Activated gamma-delta T cell treated with Interleukin-2 at 50 U/mL for 16 hours (primary cell): ENCODE results near the gene CLIC3.
"Not testable (repeated sequence)": the region's sequence is repeated elsewhere in the genome, so short reads cannot be mapped to it uniquely, and the experiment has no call there.

Experiments
- DNase-seq: peaks from one replicate; pipeline ENCODE4 v3.0.0-alpha.2; 2020

The CLIC3 gene, protein sequence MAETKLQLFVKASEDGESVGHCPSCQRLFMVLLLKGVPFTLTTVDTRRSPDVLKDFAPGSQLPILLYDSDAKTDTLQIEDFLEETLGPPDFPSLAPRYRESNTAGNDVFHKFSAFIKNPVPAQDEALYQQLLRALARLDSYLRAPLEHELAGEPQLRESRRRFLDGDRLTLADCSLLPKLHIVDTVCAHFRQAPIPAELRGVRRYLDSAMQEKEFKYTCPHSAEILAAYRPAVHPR

DNA sequence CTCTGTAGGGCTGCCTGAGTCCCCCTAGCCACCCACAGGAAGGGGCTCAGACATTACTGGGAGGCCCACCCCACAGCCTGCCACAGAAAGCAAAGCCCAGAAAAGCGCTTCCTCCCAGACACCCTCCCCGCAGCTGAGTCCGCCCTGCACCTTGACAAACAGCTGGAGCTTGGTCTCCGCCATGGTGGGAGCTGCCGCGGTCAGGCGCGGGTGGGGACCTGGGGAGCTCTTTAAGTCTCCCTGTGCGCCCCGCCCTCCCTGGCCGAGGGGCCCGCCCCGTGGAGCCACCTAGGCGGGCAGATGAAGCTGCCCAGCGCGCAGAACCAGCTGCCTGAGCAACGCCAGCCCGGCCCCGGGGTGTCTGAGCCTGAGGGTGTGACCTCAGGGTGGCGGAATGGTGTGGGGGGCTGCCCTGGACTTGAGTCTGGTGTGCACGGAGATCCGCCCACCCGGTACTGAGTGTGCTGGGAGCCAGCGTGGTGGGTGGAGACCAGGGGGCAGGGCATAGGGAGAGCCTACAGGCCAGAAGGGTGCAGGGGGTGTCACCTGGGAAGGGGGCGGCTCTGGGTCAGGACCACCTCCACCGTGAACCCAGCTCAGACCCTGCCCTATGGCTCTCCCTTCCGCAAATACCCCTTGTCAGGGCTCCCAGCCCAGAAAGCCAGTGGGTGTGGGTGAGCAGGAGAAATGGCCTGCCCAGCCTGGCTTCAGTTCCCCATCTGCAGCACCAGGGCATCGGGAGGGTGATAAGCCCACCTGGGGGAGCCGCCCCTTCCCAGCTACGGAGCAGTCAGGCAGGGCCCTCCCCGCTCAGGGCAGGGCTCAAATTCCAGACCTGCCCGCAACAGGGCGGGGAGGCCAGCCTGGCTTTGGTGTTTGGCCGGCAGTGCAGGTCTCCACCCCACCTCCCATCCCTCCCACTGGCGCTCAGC is at the start of gene CLIC3:
CLIC3 (minus strand) TSS at position 208 of the 932 bp plus-strand sequence; CDS start at position 183, 25 bp downstream.
- DNase-seq = peak; percentile 74

DNA sequence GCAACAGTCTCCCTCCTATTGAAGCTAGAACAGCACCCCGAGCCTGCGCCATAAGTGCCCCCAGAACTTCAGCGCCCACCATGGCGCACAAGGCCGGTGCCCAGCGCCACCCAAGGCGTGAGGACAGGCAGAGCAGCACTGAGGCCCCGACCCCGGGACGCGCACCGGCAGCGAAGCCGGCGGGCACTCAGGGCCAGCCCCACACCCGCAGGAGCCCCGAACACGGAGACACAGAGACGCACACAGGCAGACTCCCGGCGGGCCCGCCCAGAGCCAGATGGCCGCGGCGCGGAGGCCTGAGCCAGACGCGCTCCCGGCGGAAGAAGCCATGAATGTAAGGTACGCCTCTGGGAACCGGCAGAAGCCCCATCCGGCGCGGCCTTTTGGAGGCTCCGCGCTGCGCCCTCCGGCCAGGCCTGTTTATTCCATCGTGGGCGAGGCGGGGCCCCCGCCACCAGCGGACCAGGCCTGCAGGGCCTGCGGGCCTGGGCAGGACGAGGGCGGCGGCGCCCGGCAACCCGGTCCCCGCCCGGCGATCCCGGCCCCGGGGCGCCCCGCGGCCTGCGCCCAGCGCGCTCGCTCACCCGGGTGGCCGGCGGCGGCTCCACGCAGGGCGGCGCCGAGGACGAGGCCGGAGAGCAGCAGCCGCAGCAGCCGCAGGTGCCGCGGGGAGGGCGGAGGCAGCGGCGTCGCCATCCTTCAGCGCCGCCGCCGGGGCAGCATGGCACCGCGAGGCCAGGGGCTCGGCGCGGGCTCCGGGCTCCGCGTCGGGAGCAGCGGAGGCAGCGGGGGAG is 49.1 kb upstream of the CLIC3 start:
- DNase-seq = no peak

DNA sequence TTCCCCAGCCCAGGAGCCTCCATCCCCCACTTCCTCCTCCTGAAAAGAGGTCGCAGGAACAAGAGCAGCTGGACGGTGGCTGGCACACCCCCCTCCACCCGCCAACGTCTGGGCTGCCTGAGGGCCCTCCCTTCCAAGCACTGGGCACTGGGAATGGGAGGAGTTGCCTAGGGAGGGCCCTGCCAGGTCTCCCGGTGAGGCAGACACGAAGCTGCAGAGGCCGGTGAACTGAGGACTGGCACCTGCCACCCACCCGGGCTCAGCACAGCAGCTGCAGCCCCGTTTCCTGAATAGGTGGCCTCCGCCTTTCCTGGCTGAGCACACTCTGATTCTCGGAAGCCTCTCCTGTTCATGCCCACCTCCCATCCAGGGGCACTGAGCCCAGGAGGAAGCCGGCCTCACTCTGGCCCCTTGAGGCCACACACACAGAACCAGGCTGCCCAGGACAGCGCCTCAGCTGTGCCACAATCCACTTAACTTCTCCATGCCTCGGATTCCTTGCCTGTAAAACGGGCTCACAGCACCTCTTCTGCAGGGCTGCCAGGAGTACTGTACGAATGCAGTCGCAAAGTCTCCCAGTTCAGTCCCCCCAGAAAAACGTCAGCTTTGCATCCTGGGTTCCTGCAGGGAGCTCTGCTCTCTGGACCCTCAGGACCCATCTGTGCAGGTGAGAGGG is 48.3 kb upstream of the CLIC3 start:
- DNase-seq = no peak

DNA sequence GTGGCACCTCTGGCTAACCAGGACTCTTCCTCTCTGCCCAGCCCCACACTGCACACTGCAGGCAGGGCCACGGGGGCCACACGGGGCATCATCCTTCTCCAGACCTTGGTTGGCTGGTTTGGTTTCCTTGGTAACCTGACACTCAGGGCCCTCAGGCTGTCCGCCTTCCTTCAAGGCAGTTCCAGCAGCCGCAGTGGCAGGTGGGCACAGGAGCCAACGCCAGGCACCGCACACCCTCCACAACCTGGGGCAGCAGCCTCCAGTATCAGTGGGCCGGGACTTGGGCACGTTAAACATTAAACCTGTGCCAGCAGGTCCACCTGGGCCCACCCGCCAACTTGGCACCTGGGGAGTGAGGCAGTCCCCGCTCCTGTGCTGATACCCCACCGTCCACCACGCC is 47.7 kb upstream of the CLIC3 start:
- no peak for DNase-seq

DNA sequence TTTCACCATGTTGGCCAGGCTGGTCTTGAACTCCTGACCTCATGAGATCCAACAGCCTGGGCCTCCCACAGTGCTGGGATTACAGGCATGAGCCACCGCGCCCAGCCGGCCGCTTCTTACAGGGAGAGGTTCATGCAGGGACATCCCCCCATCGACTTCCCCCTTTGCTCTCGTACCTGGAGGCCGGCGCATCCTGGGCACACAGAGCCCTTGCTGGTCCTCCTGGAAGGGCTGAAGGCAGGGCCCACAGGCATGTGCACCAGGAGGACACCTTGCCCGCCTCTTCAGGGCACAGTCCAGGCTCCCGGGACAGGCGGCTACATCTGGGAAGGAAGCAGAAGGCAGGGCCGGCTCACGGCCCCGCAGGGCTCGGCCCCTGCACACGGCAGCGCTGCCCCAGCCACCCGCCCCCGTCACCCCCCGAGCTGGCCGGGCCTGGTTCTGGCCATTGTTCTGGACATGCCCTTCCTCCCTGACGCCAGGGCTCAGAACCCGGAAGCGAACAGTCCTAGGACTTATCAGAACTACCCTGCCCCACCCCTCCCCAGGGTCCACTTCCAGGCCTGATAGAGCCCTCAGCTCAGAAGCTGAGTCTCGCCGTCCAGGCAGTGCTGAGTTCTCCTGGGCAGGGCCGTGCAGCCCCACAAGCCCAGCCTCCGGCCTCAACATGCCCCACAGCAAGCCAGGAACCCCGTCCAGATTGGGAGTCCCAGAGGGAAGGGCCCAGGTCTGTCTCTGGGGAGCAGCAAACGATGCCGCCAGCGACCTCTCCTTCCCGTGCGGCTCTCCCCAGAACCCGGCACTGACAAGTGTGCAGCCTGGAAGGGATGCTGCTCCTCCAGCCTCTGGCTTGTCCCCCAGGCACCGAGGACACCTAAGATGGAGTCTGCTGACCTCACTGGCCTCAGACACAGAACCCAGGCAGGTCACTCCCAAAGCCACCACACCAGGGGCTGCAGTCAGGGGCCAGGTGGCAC is 46.7 kb upstream of the CLIC3 start:
- DNase-seq = no peak

DNA sequence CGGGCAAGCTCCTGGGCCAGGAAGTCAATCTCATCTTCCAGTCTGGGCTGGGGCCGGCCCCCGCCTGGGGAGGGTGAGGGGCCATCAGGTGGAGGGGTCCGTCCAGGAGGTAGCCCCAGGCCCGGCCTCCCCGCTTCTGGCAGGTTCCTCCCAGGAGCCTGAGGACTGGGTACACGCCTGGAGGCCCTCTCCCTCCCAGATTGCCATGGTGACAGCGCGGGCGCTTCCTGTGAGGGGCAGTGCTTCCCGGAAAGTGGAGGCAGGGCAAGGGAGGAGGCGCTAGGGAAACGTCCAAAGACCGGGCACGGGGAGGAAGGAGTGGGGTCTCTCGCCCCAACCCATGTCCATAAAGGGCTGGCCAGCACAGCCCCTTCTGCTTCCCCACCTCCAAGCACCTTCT is 44.8 kb upstream of the CLIC3 start:
- no peak for DNase-seq

DNA sequence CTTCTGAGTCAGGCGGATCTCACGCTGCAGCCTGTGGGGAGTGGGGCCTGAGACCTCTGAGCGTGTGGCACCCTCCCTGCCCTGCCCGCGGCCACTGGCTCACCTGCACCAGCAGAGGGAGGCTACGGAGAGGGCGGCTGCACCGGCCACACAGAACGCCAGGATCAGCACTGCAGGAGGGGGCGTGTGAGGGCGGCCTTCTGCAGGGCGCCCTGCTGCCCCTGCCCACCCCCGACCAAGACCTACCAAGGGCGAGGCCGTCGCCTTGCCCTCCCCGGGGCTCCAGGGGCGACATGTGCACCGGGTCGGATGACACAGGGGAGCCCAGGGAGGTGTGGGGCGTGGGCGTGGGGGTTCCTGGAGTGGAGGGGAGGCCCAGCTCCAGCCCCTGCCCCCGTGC is 44.2 kb upstream of the CLIC3 start:
- DNase-seq = no peak

DNA sequence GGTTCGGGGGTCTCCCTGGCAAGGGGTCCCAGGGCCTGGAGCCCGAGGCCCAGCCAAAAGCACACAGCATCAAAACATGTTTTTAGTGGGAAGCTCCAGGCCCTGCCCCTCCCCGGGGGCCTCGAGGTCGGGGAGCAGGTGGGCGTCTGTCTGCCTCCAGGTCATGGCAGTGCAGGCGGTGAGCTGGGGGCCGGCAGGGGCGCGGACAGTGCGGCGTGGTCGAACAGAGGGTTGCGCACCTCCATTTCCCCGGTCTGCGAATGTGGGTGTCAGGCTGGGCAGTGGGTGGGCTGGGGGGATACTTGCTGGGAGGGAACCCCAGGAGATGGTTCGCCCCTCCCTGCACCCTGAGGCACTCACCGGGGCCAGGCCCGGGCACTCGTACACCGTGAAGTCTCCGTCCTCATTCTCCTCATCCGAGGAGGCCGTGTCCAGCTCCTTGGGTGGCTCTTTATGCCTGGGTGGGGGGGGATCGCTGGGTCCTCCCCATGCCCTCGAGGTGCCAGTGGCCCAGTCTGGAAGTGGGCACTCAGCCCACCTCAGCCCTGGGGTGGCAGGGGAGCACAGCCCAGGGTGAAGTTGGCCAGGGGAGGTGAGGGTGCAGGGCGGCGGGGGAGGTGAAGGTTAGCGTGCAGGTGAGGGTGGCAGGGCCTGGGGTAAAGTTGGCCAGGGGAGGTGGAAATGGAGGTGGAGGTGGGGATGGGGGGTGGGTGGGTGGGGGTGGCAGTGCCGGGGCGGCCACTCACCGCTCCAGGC is 43.4 kb upstream of the CLIC3 start:
- no peak for DNase-seq

DNA sequence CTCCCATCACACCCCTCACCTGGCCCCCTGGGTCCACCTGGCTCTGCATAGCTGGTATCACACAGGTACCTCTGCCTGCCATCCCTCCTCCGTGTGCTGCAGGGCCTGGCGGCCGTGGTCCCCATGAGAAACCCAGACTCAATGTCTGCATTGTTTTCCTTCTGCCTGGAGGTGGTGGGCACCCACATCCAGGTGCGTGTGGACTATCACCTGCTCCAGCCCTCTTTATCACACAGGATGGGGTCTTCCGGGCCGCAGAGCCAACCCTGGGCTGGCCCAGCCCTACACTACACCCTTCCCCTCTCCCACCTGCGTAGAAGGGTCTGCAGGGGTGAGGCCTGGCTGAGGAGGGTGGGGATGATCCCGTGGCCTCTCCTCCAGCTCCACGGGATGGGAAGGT is 42.5 kb upstream of the CLIC3 start:
- no peak for DNase-seq

DNA sequence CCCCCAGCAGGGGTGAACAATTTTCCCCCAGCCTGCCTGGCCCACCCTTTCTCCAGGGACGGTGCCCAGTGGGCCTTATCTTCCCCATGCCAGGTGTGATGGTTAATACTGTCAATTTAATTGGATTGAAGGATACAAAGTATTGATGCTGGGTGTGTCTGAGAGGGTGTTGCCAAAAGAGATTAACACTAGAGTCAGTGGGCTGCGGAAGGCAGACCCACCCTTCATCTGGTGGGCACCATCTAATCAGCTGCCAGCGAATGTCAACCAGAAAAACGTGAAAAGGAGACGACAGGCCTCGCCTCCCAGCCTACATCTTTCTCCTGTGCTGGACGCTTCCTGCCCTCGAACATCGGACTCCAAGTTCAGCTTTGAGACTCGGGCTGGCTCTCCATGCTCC is 41.1 kb upstream of the CLIC3 start:
- DNase-seq = no peak

DNA sequence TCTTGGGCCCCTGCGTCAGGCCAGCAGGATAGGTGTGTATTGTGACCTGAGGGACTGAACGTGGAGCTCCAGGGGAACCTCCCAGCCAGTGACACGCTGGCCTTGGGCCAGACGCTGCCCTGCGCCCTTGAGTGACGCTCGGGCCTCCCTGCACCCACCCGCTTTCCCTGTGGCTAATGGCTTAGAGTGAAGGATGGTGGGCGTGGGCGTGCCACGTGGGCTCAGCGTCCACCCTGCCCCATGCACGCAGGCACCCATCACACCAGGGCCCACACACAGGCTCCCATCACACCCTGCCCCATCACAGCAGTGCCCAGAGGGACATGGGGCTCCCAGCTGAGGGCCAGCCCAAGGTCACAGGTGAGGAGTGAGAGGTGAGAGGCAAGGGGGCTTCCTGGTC is 40.7 kb upstream of the CLIC3 start:
- DNase-seq = no peak

DNA sequence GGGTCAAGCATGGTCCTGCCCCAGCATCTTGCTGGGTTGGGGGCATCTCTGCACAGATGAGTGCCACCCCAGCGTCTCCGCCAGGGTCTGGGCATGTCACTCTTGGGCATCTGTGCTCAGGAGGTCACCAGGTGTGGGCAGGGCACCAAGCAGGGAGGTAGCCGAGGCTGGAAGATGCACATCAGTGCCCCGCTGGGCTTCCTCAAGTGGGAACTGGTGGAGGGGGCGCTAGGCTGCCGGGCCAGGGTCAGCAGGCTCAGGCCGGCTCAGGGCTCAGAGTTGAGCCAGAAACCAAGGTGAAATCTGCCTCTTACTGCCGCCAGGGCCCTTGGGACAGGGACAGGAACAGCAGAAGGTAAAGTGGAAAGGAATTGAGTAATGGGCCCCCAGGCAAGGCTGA is 39.6 kb upstream of the CLIC3 start:
- no peak for DNase-seq

DNA sequence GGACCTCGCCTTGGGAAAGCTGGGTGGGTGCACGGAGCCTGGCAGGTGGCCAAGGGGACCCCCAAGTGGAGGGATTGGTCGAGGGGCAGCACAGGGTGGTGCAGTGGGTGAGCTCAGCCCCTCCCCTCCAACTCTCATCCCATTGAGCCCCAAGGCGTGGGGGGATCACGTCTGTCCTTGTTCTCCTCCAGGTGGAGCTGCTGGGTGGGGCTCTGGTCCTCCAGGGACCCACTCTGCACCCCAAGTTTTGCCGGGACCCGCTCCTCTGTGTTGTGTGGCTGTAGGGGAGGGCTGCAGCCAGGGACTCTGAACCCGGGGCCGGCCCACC is 39.1 kb upstream of the CLIC3 start:
- DNase-seq = no peak

DNA sequence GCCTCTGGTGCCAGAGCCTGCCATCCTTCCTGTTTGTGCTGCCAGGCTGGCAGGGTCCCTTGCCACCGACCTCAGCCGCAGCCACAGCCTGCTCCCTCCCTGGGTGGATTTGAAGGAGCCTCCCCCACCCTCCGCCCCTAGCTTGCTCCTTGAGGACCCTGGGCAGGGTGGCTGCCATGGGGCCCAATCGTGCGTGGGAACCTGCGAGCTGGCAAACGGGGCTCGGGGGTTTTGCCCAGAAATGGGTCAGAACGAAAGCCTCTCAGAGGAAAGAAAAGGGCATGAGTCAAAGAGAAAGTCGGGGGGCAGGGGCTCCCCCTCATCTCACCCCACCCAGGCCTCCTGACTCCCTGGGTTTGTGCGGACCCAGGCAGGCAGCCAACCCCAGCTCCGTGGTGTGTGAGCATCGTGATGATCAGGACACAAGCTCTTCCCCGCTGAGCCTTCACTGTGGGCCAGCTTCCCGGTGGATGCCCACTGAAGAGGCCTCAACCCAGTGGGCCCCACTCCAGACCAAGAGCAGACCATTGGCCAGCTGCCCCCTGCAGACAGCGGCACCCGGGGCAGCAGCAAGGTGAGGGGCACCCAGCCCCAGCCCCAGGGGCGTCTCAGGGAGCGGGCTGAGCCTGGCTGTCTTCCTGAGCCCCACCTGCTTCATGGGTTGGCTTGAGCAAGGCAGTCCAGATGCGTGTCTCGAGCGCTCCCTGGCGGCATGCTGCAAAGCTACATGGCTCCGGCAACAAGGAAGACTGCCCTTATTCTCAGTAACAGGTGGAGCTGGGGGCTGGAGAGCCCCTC is 38.5 kb upstream of the CLIC3 start:
- DNase-seq = peak; percentile 89

DNA sequence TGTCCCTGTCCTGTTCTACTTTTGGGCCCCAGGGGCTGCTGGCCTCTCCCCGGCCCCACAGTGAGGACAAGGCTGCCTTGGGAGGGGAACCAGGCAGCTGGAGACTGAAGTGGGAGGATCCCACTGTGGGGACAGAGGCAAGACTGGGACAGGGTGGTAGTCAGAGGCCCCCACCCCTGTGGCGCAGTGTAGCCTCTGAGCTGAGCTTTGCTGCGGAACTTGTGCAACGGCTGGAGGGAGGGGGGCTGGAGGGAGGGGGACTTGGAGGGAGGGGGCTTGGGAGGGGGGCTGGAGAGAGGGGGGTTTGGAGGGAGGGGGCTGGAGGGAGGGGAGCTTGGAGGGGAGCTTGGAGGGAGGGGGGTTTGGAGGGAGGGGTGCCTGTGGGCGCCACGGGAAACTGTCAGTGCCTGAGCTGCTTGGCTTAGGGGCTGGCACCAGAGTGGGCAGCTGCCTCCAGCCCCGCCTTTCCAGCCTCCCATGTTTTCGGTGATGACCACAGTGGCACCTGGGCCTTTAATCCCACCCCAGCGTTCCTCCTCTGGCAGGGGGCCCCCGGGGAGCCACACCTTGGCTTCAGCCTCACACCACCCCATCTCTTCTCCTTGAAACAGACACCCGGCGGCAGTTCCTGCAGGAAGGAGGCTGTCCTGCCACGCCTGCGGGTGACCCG is 37.8 kb upstream of the CLIC3 start:
- no peak for DNase-seq

DNA sequence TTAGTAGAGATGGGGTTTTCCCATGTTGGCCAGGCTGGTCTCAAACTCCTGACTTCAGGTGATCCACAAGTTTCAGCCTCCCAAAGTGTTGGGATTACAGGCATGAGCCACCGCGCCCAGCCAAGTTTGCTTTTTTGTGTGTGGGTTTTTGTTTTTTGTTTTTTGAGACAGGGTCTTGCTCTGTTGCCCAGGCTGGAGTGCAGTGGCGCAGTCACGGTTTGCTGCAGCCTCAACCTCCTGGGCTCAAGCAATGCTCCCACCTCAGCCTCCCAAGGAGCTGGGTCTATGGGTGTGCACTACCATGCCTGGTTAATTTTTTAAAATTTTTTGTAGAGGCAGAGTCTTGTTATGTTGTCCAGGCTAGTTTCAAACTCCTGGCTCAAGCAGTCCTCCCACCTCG is 37.1 kb upstream of the CLIC3 start:
- DNase-seq = not testable (repeated sequence)

DNA sequence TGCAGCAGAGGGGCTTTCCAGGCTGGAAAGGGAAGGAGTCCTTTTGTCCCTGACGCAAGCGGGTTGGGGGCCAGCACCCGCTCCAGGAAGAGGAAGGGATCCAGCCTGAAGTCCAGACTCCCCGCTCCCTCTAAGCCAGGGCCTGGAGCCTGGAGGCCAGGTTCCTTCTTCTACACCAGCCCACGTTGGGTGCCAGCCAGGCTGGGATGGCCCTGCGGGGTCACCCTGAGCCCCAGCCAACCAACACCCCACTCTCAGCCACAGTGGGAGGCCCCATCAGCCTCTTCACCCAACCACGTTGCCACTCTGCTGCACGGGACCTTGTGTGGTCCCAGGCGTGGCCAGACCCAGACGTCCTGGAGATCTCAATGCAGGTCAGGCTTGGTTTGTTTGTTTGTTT is 36.5 kb upstream of the CLIC3 start:
- no peak for DNase-seq

DNA sequence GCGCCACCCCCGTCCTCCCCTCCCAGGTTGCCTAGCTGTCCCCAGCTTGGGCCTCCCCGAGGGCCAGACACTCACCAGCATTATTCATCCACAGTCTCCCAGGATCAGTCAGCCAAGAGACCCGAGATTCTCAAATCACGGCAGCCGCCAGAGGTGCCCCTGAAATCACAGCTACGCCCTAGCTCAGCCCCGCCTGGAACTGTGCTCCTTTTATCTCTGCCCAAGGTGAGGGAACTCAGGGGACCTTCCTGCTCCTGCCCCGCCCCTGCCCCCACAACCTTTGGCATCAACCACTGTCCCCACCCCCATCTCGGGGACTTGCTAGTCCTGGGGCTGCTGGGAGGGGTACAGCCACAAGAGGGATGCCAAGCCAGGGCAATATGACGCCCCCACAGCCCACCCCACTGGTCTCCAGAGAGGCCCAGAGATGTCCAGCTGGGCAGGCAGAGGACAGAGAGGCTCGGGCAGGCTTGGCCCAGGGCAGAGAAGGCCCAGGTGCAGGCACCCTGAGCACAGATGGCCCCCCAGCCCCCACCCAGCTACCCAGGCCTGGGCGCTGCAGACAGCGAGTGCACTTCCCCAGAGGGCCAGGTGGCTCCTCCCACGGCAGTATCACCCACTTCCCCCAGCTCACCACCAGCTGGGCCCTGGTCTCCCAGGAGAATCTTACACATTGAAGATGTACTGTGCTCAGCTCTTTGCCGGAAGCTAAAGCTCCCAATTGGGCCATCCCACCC is 35.7 kb upstream of the CLIC3 start, which contains the start of gene FUT7:
FUT7 (minus strand) TSS at position 185 of the 737 bp plus-strand sequence; CDS start at position 88, 97 bp downstream.
- DNase-seq = peak; percentile 40
